ENCODE results near the gene CLDN2.

- TF ChIP-seq POLR2A (IDR thresholded peaks at IDR 0.05) (no peak), CTCF (IDR thresholded peaks at IDR 0.05) (no peak)
Measured at GRCh38 chrX:106921637-106922036, 1.4 kb downstream of the CLDN2 start.

Data from right lobe of liver (tissue), 4 donors.